HepG2 (cell line): ENCODE results near the gene ZFP90. TPM values are rescaled to one million over a fixed set of nuclear protein-coding genes. Genes with fewer than 3 reads are reported as not detected.
A peak's percentile ranks its signal among the peaks of the same experiment; 100 is the strongest.

ENCODE experiments used
- ADNP ChIP-seq: sonication (generic); formaldehyde crosslinking; IDR thresholded peaks from 2 replicates; pipeline ENCODE4 v1.4.0; 2020; ENCODE audit warnings: missing genetic modification reagents
- AHDC1 ChIP-seq: sonication (generic); formaldehyde crosslinking; IDR thresholded peaks from 2 replicates; pipeline ENCODE4 v1.5.1; 2020; ENCODE audit warnings: mild to moderate bottlenecking, missing genetic modification reagents, borderline replicate concordance
- ARID4A ChIP-seq: sonication (generic); formaldehyde crosslinking; IDR thresholded peaks from 2 replicates; pipeline ENCODE4 v1.5.0; 2020; ENCODE audit warnings: mild to moderate bottlenecking, missing genetic modification reagents, borderline replicate concordance
- ATF7-NPFF ChIP-seq: sonication (generic); formaldehyde crosslinking; IDR thresholded peaks from 2 replicates; pipeline ENCODE4 v1.8.1; 2023; ENCODE audit warnings: mild to moderate bottlenecking, low read depth, missing genetic modification reagents, moderate library complexity
- BRD4 ChIP-seq: sonication (generic); formaldehyde crosslinking; IDR thresholded peaks from 2 replicates; pipeline ENCODE4 v1.4.0; 2020; ENCODE audit warnings: missing genetic modification reagents
- IRX3 ChIP-seq: sonication (generic); formaldehyde crosslinking; IDR thresholded peaks from 2 replicates; pipeline ENCODE4 v1.8.1; 2023; ENCODE audit warnings: mild to moderate bottlenecking, low read depth, missing genetic modification reagents, borderline replicate concordance
- SP140L ChIP-seq: sonication (generic); formaldehyde crosslinking; IDR thresholded peaks from 2 replicates; pipeline ENCODE4 v1.4.0; 2020; ENCODE audit warnings: missing genetic modification reagents, borderline replicate concordance
- SRSF1 ChIP-seq: fragments of 200-400 bp; formaldehyde crosslinking; optimal IDR thresholded peaks from 2 replicates; pipeline ENCODE3; 2017; ENCODE audit warnings: mild to moderate bottlenecking, low read depth, low read length, moderate library complexity
- TFDP2 ChIP-seq: sonication (generic); formaldehyde crosslinking; IDR thresholded peaks from 2 replicates; pipeline ENCODE4 v1.4.0; 2020; ENCODE audit warnings: missing genetic modification reagents
- ZFP36 ChIP-seq: fragments of 150-350 bp; IDR thresholded peaks from 2 replicates; pipeline ENCODE4 v1.6.1; 2018; ENCODE audit warnings: borderline replicate concordance, low read length, low read depth; ENCODE audit not compliant: partially characterized antibody
- ZFX ChIP-seq: sonication (generic); formaldehyde crosslinking; IDR thresholded peaks from 2 replicates; pipeline ENCODE4 v1.4.0; 2020; ENCODE audit warnings: mild to moderate bottlenecking, low read depth, missing genetic modification reagents, moderate library complexity
- ZNF225 ChIP-seq: sonication (generic); formaldehyde crosslinking; IDR thresholded peaks from 2 replicates; pipeline ENCODE4 v1.4.0; 2020; ENCODE audit warnings: mild to moderate bottlenecking, missing genetic modification reagents
- ZNF367 ChIP-seq: sonication (generic); formaldehyde crosslinking; IDR thresholded peaks from 2 replicates; pipeline ENCODE4 v1.4.0; 2020; ENCODE audit warnings: missing genetic modification reagents, borderline replicate concordance
- ZNF839 ChIP-seq: sonication (generic); formaldehyde crosslinking; IDR thresholded peaks from 2 replicates; pipeline ENCODE4 v1.4.0; 2020; ENCODE audit warnings: missing genetic modification reagents, mild to moderate bottlenecking, borderline replicate concordance
- polyA plus RNA-seq, 8 experiments: library from polyadenylated mRNA; depleted of rRNA in 3 of 8; stranded (reverse) in 7 of 8; unstranded in 1 of 8; fragments of >200 nt; fragmentation: Illumina TruSeq in 4 of 8; extraction: Trizol in 4 of 8; gene quantifications; 2 replicates each; pipeline versions ENCODE4 v1.2.1 to v1.2.3, GENCODE V29; 2011 to 2016; ENCODE audit warnings: low read depth in 4 of 8, missing spikeins in 1 of 8, mixed read lengths in 1 of 8; ENCODE audit not compliant: insufficient read depth in 1 of 8
- total RNA-seq, 5 experiments: library from RNA; depleted of rRNA; stranded (reverse); fragments of >200 nt; fragmentation: Illumina TruSeq; extraction: Trizol; gene quantifications; 2 replicates each; pipeline ENCODE4 v1.2.3, GENCODE V29; 2016; ENCODE audit warnings: low read depth in 1 of 5
- TF ChIP-seq, protein P1 (sequence below): IDR thresholded peaks from 2 replicates; pipeline ENCODE4 v1.6.1; 2016; ENCODE audit warnings: missing biosample characterization, missing genetic modification reagents, low read depth

ZFP90 gene
- total and polyA plus RNA-seq, 2 of the 13 experiments (the other 11 are each of a cell fraction or from before 2014, with no cell fraction given) = 17.6 to 18.9 TPM

GRCh38 chr16:68529931-68530701 is 9.0 kb upstream of the ZFP90 start (continued):
- TF ChIP-seq, protein P1, sequence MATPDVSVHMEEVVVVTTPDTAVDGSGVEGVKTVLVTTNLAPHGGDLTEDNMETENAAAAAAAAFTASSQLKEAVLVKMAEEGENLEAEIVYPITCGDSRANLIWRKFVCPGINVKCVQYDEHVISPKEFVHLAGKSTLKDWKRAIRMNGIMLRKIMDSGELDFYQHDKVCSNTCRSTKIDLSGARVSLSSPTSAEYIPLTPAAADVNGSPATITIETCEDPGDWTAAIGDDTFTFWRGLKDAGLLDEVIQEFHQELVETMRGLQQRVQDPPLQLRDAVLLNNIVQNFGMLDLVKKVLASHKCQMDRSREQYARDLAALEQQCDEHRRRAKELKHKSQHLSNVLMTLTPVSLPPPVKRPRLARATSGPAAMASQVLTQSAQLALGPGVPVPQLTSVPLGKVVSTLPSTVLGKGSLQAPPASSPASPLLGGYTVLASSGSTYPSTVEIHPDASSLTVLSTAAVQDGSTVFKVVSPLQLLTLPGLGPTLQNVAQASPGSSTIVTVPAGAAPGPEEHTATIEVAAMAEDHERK (CRISPR knock-in tag) = no peak
- TF ChIP-seq IRX3 (CRISPR knock-in tag) (peak; percentile 94; the same call in 1 of the 2 replicates), ATF7-NPFF (peak; percentile 96), ZFX (CRISPR knock-in tag) (peak; percentile 62), AHDC1 (CRISPR knock-in tag) (0 out of 2 replicates have a peak, but pooled peaks have one; percentile 51), ARID4A (CRISPR knock-in tag) (peak; percentile 91), ZNF367 (peak; percentile 93; the same call in 1 of the 2 replicates), ZNF225 (CRISPR knock-in tag) (no peak; the same call in 1 of the 2 replicates), ZFP36 (no peak), TFDP2 (CRISPR knock-in tag) (peak; percentile 97), BRD4 (CRISPR knock-in tag) (peak; percentile 89), ADNP (CRISPR knock-in tag) (no peak), ZNF839 (CRISPR knock-in tag) (peak; percentile 95; the same call in 1 of the 2 replicates), SP140L (peak; percentile 64; the same call in 1 of the 2 replicates), SRSF1 (peak; percentile 26)
